GM21447 (cell line): Measurements from ENCODE around the gene KLF16.
"Not testable (repeated sequence)": the region's sequence is repeated elsewhere in the genome, so short reads cannot be mapped to it uniquely, and the experiment has no call there.

Experiments used
- ATAC-seq: cut with Tn5 transposase; IDR thresholded peaks from one replicate; pipeline ENCODE4 v1.9.1; 2021; ENCODE audit not compliant: unreplicated experiment

Gene KLF16

DNA sequence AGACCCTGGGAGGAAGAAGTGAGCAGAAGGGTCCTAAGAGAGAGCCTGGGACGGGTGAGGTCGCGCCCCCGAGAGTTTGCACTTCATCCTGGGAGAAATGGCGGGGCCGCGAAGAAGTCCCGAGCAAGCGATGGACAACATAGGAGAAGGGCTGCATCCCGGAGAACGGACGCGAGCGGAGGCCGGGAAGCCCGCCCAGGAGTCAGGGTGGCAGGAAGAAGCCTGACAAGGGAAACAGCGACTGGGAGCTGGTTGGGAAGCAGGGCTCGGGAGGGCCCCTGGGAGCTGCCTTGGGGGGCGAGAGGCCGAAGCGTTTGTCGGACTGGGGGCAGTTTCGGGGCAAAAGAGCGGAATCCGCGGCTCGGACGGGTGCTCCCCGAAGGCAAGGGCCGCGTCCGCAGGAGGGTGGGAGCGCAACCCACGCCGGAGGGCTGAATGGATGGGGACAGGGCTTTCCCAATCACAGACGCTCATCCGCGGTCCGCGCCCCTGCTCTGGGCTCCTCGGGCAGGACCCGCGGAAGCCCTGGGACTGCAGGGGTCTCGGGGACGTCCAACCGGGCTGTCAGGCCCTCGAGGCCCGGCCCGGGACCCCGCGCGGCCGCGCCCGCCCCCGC lies 21.4 kb upstream of the KLF16 start:
- no peak for ATAC-seq

DNA sequence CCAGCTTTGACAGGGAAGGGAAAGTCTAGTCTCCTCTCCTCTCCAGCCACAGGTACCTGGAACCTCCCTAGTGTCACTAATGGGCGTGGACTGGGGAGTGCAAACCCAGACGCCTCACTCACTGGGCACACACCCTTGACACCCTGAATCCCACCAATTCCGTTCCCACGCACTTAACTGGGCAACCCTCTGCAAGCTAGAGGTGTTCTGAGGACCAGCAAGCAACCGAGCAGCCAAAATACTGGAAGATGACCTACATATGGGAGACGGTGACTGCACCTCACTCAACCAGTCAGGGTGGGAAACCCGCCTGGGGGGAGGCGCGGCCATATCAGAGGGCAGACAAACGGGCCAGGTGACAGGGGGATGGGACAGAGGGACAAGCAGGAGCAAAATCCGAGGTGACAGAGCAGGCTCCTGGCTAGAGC lies 20.9 kb upstream of the KLF16 start:
- no peak for ATAC-seq

DNA sequence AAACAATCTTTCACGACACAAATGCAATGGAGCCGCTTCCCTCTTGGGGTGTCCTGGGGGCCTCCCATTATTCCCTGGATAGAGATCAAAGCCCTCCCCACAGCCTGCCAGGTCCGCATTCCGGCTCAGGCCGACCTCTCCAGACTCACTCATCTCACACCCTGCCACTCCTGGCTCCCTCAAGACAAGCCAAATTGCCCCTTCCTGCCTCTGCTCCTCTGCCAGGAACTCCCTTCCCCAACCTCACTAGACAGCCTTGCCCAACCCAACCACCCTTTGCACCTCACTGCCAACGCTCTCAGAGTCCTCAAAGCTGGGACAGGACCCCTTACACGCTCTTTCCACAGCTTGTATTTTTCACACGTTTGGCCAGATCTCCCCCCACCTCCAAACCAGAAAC lies 20.4 kb upstream of the KLF16 start:
- no peak for ATAC-seq

DNA sequence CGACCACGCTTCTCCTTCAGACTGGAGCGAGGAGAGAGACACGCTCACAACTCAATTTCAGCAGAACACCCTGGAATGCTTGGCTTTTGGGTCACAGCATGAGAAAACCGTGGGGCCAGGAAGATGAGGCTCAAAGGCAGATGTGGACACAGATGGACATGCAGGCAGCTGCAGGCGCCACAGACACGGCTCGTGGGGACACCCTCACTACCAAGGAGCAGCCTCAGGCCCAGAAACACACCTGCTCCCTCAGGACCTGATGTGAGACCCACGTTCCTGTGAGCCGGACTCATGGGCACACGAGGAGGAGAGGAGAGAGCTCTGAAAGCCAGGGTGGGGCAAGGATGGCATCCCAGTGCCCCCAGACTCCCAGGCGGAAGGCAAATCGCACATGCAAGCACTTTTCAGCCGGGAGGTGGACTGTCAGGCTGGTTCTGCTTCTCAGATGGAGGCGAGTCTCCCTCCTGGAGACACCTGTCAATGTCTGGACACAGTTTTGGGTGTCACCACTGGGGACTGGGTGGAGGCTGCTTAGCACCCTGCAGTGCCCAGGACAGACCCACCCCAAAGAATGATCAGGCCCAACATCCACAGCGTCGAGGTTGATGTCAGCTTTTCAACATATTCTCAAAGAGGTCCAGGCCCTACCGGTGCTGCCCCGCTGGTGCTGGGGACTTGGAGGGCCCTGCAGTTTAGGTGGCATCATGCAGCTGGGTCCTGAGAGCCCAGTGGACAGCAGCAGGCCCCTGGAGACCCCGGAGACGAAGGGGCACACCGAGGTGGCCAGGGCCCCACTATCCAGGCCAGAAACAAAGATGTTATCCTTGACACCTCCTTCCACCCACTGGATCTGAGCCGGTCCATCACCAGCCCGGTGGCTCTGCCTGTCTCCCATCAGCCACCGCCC lies 19.7 kb upstream of the KLF16 start:
- no peak for ATAC-seq

DNA sequence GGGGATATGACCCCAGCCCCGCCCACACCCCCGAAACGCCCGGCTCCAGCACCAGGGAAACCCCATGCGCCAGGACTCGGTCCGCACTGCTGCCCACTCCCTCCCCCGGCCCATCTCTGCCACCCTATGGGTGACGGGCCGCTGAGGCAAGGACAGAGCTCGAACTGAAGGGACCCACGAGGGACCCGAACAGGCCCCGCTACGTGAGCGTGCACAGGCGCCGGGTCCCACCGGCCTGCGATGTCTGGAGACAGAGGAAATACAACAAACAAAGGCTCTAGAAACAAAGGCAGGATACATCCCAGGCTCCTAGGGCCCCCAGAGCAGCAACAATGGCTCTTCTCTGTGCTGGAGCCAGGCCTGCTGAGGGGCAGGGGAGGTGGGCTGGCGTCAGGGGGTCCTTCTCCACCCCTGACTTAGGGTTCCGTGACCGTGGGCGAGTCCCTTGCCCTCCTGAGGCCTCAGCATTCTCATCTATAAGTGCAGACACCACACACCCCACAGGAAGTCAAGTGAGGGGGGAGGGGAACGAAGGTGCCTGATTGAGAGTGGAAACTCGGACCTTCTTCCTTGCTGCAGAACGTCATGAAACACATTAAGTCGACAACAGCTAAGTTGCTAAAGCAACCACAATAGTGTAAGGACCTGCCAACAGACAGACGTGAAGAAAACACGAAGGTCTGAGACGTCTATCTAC lies 18.9 kb upstream of the KLF16 start:
- no peak for ATAC-seq

DNA sequence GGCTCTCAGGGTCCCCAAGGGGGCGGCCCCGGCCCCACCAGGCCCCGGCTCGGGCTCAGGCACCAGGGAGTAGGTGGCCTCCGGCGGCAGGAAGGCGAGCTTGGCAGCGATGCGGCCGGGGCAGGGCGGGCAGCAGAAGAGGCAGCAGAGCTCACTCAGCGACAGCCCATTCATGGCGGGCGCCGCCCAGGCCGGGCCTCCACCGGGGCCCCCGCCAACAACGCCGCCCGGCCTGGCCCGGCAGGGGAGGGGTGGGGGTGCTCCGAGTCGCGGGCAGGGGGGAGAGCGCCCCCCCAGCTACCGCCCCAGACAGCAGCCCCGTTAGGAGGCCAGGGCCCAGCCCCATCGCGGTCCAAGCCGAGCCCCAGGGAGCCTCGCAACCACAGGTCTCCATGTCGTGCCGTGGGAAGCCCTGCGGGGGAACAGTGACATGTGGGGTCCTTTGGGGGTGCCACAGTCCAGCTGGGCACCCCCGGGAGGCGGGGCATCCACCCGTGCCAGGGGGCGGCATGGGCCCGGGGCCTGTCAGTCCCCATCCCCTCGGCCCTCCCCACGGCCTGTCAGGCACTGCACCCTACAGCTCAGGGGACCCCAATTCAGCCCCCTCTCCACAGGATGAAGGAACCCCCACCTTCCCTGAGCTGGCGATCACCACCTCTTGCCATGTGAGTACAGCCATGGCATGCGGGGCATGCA lies 18.2 kb upstream of the KLF16 start:
- ATAC-seq: not testable (repeated sequence)

DNA sequence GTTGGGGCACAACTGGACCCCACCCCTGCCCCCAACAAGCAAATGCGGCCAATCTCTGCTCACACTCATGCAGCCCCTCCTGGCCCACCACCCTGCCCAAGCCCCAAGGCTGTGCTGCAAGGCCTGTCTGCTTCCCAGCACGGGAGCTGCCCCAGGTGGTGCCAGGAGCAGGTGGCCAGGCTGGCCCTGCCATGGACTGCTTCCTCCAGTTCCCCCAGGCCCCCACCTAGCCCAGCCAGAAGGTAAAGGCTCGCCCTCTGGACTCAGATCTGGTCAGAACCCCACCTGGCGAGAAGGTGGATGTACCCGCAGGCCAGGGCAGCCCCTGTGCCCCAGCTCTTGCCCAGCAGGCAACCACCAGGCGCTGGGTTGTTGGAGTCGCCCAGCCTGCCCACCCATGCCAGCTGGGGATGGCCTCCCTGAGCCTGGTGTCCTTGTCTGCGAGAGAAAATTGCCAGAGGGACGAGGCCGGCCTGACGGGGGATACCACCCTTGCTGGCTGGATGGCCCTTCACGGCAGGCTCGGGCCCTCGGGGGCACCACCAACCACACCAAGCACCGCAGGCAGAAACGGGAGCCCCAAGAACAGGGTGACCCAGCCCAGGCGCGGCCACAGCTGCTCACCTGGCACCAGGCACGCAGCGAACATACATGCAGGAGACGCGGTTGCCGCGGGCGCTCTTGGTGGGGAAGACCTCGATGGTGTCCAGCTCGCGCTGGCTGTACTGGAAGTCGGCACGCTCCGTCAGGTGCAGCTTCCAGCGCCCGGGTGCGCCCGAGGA lies 17.4 kb upstream of the KLF16 start:
- no peak for ATAC-seq

DNA sequence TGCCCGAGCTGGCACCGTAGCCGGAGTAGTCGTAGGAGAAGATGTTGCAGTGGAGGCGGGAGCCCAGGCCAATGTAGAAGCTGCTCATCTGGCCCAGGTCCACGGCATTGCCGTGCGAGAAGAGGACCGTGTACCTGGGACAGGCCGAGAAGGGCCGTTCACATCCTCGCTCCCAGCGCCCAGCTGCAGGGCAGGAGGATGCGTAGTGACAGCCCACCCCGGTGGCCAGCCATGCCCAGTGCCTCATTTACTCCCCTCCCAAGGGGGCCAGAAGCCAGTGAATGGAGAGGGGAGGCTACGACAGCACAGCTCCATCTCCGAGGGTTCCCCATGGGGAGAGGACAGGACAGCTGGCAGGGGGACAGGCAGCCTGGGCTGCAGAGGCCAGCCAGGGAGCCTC lies 16.6 kb upstream of the KLF16 start:
- ATAC-seq: not testable (repeated sequence)

DNA sequence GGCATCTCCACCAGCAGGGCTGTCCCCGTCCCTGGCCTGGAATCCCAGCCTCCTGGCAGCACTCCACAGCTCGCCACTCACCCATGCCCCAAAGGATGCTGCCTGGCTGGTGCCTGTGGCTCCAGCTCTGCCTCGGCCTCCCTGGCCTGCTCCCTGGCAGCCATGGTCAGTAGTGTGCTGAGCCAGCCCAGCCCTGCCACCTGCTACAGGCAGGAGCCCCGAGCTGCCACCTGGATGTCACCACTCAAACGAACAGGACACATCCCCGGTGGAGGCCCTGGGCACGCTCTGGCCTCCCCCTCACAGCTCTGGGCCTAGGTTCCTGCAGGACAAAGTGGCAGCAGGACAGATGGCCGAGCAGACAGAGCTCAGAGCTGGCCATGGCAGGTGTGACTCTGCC lies 15.2 kb upstream of the KLF16 start:
- ATAC-seq: not testable (repeated sequence)

DNA sequence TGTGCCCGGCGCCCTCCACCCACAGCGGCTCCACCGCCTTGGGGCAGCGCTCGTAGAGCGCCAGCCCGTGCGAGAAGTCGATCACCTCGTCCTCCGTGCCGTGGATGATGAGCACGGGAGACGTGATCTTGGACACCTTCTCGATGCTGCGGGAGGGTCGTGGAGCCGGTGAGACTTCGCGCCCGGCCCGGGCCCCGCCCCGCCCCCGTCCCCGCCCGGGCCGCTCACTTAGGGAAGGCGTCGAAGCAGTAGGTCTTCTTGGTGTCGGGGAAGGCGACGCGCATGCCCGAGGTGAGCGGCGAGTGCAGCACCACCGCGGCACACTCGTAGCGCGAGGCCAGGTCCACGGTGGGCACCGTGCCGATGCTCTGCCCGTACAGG lies 13.9 kb upstream of the KLF16 start:
- ATAC-seq: not testable (repeated sequence)

DNA sequence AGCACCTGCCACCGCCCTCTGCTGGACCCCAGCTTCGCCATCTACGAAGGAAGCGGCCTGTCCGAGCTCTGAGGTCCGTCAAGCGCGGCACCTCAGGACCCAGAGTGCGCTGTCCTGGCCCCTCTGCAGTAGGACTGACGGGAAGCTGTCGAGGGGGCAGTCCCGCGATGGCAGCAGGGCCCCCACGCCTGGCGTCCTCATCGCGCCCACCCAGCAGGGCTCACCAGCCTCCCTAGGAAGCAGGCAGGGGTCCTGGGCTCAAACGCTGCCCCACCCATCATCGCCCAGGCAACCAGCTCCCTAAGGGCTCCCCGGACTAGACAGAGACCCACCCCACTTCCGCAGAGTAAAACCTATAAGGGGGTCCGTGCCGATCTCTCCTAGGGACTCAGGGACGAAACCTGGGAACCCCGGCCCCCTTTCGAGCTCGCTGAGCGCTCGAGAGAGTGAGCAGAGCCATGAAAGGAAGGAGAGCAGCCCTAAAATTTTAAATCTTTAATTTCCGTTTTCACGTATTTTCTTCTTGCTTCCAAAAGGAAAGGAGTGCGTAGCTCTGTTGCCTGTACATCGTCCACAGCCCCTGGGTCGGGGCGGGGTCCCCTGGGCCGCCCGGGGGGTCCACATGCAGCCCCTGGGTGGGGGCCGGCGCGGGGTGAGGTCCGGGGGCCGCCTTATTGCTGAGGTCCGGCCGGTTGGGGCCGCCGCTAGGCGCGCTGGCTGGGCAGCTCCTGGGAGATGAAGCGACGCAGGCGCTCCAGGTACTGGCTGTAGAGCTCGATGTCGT lies 13.3 kb upstream of the KLF16 start:
- ATAC-seq: peak; percentile 20

DNA sequence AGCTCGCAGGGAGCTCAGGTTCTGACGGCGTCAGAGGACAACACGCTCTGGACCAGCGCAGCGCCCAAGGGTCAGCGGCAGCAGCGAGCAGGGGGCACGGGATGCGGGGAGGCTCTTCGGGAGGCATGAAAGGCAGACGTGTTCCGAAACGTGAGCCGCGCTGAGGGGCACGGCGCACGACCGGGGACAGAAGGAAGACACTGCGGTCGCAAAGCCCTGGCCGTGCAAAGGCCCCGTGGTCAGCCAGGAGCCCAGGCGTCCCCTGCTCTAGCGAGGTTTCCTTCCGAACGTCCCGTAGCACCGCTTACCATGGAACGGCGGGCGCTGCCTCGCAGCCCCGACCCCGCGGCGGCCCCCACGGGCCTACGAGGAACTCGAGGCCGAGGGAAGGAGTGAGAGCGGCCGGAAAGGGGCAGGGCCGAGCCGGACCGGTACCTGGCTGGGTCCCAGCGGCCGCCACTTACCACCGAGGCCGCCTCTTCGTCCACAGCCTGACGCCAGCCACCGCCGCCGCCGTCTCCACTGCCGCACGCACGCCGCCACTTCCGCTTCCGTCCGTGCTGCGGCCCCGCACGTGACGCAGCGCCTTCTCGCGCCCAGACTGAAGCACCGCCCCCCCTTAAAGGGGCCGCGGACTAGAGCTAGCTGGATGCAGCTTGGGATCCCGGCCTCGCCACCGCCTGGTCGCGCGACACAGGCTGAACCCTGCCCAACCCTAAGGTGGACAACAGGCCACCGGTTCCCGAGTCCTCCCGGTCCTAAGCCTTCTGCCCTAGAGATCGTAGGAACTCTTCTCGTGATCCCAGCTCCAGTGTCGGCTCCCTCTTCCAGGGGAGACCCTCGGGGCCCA lies 12.5 kb upstream of the KLF16 start:
- peak; percentile 82 for ATAC-seq

DNA sequence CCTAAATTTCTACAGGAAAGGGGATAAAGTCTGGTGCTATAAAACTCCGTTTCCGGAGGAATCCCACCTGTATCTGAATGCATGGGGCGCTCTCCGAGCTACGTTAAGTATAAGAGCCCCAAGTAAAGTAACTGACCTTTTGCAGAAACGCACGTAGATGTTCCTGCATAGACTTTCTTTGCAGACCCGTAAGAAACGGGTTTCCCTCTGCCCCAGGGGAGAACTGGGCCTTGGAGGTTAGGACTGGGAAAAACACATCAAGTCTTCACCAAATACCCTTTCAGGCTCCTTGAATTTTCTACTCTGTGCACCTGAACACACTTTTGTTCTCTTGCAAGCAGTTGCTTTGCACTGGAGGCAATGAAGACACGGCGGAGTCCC lies 11.9 kb upstream of the KLF16 start:
- ATAC-seq: not testable (repeated sequence)

DNA sequence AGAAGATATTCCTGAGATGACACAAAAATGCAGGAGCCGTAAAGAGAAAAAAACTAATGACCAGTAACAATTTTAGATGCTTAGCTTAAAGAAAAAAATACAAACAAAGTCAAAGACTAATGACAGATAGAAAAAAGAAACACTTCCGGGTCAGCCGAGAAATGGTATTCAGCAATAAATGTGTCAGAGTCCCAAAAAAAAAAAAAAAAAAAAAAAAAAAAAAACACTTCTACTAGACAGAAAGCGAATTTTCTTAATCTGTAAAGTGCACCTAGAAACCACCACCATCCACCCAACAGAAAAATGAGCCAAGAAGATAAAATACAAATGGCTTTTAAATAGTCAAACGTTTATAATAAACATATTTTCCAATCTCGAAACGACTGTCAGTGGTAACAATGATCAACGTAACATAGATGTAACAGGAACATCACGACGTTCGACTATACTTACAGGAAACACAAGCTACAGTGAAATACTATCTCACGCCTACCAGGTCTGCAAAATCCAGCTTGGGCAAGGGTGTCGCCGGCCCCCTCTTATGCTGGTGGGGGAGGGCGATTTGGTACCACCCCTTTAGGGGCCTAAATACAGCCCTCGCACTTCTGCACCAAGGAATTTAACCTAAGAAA lies 11.3 kb upstream of the KLF16 start:
- no peak for ATAC-seq

DNA sequence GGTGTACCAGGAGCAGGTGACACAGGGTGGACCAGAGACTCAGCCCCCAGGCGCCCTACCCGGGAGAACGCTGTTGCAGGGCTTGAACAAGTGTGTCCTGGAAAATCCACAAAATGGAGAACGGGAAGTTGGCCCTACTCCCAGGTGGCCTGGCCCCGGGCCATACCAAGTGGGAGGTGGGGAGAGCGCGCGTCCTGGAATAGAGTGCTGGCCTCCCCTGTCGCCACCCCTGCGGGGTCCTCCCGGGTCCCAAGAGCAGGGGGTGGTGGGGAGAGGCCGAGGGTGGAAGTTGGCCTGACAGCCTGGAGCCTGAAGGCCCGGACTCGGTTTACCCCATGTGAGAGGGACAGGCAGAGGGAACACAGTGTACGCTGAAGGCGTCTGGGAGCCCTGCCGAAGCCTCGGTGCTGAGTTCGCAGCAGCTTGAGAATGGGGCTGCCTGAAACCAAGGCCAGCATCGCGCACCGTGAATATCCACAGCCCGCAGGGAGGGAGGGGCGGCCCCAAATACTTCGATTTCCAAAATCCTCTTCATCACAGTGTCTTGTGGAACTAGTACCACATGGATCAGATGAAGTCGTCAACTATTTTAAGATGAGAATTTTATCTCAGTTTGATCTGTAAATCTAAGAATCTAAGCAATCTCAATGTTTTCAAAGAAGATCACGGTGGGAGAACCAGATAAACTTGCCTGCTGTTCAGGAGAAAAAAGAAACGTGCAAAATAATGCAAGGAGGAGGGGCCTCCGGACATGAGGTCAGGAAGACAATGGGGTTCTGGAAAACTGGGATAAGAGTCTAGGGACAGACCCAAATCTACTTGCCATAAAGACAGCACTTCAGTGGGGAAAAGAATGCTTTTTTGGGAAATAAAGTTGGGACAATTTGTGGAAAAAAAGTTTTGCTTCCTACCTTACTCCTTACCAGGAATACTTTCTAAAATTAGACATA lies 10.4 kb upstream of the KLF16 start:
- no peak for ATAC-seq

DNA sequence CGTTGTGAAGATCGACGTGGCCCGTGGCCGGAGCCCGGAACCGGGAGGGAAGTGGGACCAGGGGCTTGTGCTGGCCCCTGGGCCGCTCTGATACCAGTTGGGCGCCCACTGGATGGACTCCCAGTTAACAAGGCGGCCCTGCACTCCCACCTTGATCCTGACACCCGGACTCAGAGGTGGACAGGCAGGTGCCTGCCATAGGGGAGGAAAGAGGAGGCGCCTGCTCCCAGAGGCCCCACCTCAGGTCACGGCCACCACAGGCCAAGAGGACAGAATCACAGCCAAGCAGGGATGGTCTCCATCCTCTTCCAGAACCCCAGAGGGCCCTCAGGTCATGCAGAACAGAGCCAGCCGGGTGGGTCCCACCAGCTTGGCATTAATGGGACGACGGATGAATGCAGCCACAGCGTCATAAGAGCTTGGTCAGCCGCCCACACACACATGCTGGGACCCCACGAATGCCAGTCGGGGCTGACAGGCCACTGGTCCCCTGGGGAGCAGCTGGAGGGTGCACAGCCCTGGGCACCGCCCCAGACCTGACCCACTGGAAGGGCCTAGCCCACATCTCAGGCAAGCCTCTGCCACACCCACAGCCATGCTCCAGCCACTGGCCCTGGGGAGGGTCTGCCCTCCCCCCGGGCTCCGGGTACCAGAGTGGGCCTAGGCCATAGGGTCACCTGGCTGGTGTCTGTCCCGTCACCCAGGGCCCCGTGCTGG lies 9.6 kb upstream of the KLF16 start:
- no peak for ATAC-seq

DNA sequence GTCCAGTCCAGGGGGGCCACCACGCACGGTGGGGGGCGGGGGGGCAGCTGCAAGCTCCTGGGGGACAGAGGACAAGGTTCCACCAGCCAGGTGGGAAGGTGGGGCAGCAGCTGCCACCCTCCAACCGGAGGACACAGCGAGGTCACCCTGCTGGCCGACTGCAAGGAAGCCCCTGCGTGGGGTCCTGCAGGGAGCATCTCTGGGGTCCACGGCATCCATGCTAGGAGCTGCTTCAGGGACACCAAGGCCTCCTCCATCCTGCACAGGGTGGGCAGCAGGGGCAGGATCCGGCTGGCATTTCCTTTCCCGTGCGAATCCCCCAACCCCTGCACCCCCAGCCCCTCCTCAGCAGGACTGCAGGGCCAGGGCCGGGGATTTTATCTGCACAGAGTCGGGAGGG lies 8.3 kb upstream of the KLF16 start:
- ATAC-seq: no peak
